ENCODE data around the gene TXNRD2. TPM values are rescaled to one million over a fixed set of nuclear protein-coding genes. Genes with fewer than 3 reads are reported as not detected.

TXNRD2 gene
- total RNA-seq, 1 experiment from 2014 or later = 22.9 TPM

GRCh38 chr22:19972652-19973550 lies 31.3 kb upstream of the TXNRD2 start:
- peak; percentile 50 for DNase-seq
- H3K79me1 ChIP-seq (ENCODE audit: insufficient read depth, low read depth, low read length, poor library complexity, severe bottlenecking) = no peaks in the 10 kb centered on the region
- no peak overlapping the region for H2BK20ac ChIP-seq (ENCODE audit: low read depth, low read length, poor library complexity, severe bottlenecking)
- H4K8ac ChIP-seq (replicated peaks; ENCODE audit: insufficient read length, low read depth, low read length) = no peak overlapping the region
- no peak for TF ChIP-seq CTCF (conservative IDR thresholded peaks at IDR 0.05)
- H3K9me3 Mint-ChIP-seq = no peaks in the 10 kb centered on the region; a peak in 1 of 5 replicates
- H3K14ac ChIP-seq (ENCODE audit: insufficient read depth, low read length) = no peak overlapping the region
- H3K56ac ChIP-seq (ENCODE audit: insufficient read length, low read depth, low read length) = no peak overlapping the region
- no peak overlapping the region for H2AFZ ChIP-seq (ENCODE audit: low read length)
- no CpG with 5 or more reads among the region's 50 CpGs for WGBS (ENCODE audit: extremely low coverage, insufficient read length, low lambda C conversion rate)
- no peak overlapping the region for H4K5ac ChIP-seq (ENCODE audit: insufficient read length, low read depth, low read length)
- no peaks in the 10 kb centered on the region for H3K79me2 ChIP-seq (ENCODE audit: insufficient read depth, low read length)
- no peak overlapping the region for H4K91ac ChIP-seq (ENCODE audit: insufficient read length, low read depth, low read length)
- H2BK12ac ChIP-seq (ENCODE audit: insufficient read length, low read depth, low read length) = no peak overlapping the region
- no peak overlapping the region for H3K23ac ChIP-seq (ENCODE audit: insufficient read length, low read depth, low read length)
- H3K18ac ChIP-seq (ENCODE audit: insufficient read length, low read depth, low read length) = no peak overlapping the region
- H3K9me3 ChIP-seq (ENCODE audit: control insufficient read depth, low read depth, low read length) = no peaks in the 10 kb centered on the region
- H3K27me3 ChIP-seq (ENCODE audit: insufficient read depth, low read length) = no peaks in the 10 kb centered on the region
- H3K4me3 Mint-ChIP-seq = no peak overlapping the region
- H3K4me1 ChIP-seq (ENCODE audit: insufficient read depth, low read length) = no peaks in the 10 kb centered on the region; the same call in 1 of the 2 replicates
- H3K27ac ChIP-seq (ENCODE audit: insufficient read length, low read depth, low read length) = no peak overlapping the region
- peaks cover 7 to 38% (median 24%) of the 10 kb centered on the region in 3 experiments for H3K36me3 Mint-ChIP-seq (ENCODE audit: insufficient read depth in 1 of 3, low read depth in 3 of 3)
- H2BK5ac ChIP-seq (ENCODE audit: insufficient read length, low read length) = no peak overlapping the region
- no peak overlapping the region for H3K4me2 ChIP-seq (ENCODE audit: insufficient read depth, insufficient read length, low read length)
- H3K4ac ChIP-seq (ENCODE audit: low read depth, low read length) = no peak overlapping the region
- H3K23me2 ChIP-seq (ENCODE audit: insufficient read length, low read depth, low read length, poor library complexity, severe bottlenecking) = no peaks in the 10 kb centered on the region
- H4K20me1 ChIP-seq (ENCODE audit: control insufficient read depth, insufficient read depth, insufficient read length) = no peaks in the 10 kb centered on the region
- H2AK5ac ChIP-seq (ENCODE audit: insufficient read length, low read length) = no peak overlapping the region
- H2BK15ac ChIP-seq (ENCODE audit: low read depth, low read length) = no peak overlapping the region
- H3K9ac ChIP-seq (ENCODE audit: extremely low read depth, insufficient read length, low read length) = no peak overlapping the region
- H3T11ph ChIP-seq (ENCODE audit: low read length) = no peak overlapping the region
- peaks cover 11 to 18% of the 10 kb centered on the region in 2 experiments for H3K4me1 Mint-ChIP-seq
- H3K27ac Mint-ChIP-seq = no peak overlapping the region
- no peaks in the 10 kb centered on the region for H3K27me3 Mint-ChIP-seq (ENCODE audit: low read depth)
- no peak overlapping the region for H2BK120ac ChIP-seq (ENCODE audit: low read depth, low read length, poor library complexity, severe bottlenecking)
